DND-41 (cell line): ENCODE measurements around the gene EXOSC7.

Experiments used
- ATAC-seq: fragments of 200-7000 bp; cut with Tn5 transposase; 3 replicates; pipeline ENCODE4 v1.9.1; 2021; ENCODE audit warnings: low read depth; ENCODE audit not compliant: insufficient read depth
- DNase-seq: peaks from one replicate; pipeline ENCODE4 v3.0.0-alpha.2; 2020
- H2AFZ ChIP-seq: 2 replicates; pipeline ENCODE4 v1.6.0; 2012; ENCODE audit warnings: low read depth, low read length
- H3K27ac ChIP-seq: 2 replicates; pipeline ENCODE4 v1.5.1; 2012; ENCODE audit warnings: low read length, inconsistent platforms
- H3K27me3 ChIP-seq: fragments of 200-600 bp; sonication (generic); 2 replicates; pipeline ENCODE4 v1.6.0; 2012; ENCODE audit warnings: low read length, mild to moderate bottlenecking, inconsistent platforms; ENCODE audit not compliant: insufficient read depth, poor library complexity
- H3K36me3 ChIP-seq: 2 replicates; pipeline ENCODE4 v1.5.1; 2012; ENCODE audit warnings: low read length, inconsistent platforms; ENCODE audit not compliant: insufficient read depth
- H3K4me1 ChIP-seq: 2 replicates; pipeline ENCODE4 v1.5.1; 2012; ENCODE audit warnings: mild to moderate bottlenecking, low read length; ENCODE audit not compliant: insufficient read depth
- H3K4me2 ChIP-seq: 2 replicates; pipeline ENCODE4 v1.6.0; 2012; ENCODE audit warnings: mild to moderate bottlenecking, moderate library complexity, low read length, inconsistent platforms; ENCODE audit not compliant: insufficient read depth
- H3K4me3 ChIP-seq, 2 experiments: fragments of 200-600 bp in 1 of 2; shearing (Covaris generic) in 1 of 2; 2 replicates each; pipeline ENCODE4 v1.5.1; 2012 to 2016; ENCODE audit warnings: inconsistent platforms in 2 of 2, low read length in 2 of 2, mild to moderate bottlenecking in 2 of 2, low read depth in 1 of 2, moderate library complexity in 1 of 2
- H3K79me2 ChIP-seq: 2 replicates; pipeline ENCODE4 v1.6.0; 2012; ENCODE audit warnings: low read length, inconsistent platforms; ENCODE audit not compliant: insufficient read depth
- H3K9ac ChIP-seq: 2 replicates; pipeline ENCODE4 v1.6.0; 2012; ENCODE audit warnings: low read depth, mild to moderate bottlenecking, inconsistent platforms, low read length, moderate library complexity
- H3K9me3 ChIP-seq: 2 replicates; pipeline ENCODE4 v1.5.1; 2012; ENCODE audit warnings: low read length, moderate library complexity, mild to moderate bottlenecking, inconsistent platforms; ENCODE audit not compliant: insufficient read depth, severe bottlenecking
- H4K20me1 ChIP-seq: 2 replicates; pipeline ENCODE4 v1.6.0; 2012; ENCODE audit warnings: low read length; ENCODE audit not compliant: insufficient read depth
- CTCF ChIP-seq: IDR thresholded peaks from 2 replicates; pipeline ENCODE4 v1.5.1; 2012; ENCODE audit warnings: borderline replicate concordance, low read length, moderate library complexity, mild to moderate bottlenecking; ENCODE audit not compliant: poor library complexity, severe bottlenecking; ENCODE audit errors: extremely low read depth
- EZH2 ChIP-seq: IDR thresholded peaks from 3 replicates; pipeline ENCODE4 v1.6.1; 2012; ENCODE audit warnings: borderline replicate concordance, low read depth, mild to moderate bottlenecking, moderate library complexity, low read length, inconsistent platforms; ENCODE audit not compliant: severe bottlenecking

Gene EXOSC7

GRCh38 chr3:45055032-45055410 is 79.0 kb downstream of the EXOSC7 start:
- Histone ChIP-seq H3K27ac (no peak overlapping the region), H3K4me3 (no peak overlapping the region)

GRCh38 chr3:45055411-45056143 is 79.5 kb downstream of the EXOSC7 start:
- ATAC-seq (peak; percentile 85), DNase-seq (peak; percentile 55)
- TF ChIP-seq EZH2 (no peak), CTCF (peak; percentile 68)
- no peak overlapping the region for H3K4me2 ChIP-seq
- H3K9me3 ChIP-seq: no peaks in the 10 kb centered on the region
- H3K9ac ChIP-seq: no peak overlapping the region
- no peaks in the 10 kb centered on the region for H3K36me3 ChIP-seq
- H3K27me3 ChIP-seq: no peaks in the 10 kb centered on the region
- H3K4me1 ChIP-seq: no peaks in the 10 kb centered on the region
- H3K27ac ChIP-seq: no peak overlapping the region
- H2AFZ ChIP-seq: no peak overlapping the region
- no peaks in the 10 kb centered on the region for H3K79me2 ChIP-seq
- H3K4me3 ChIP-seq: no peak overlapping the region
- no peaks in the 10 kb centered on the region for H4K20me1 ChIP-seq

More at GRCh38 chr3:45055032-45055410, 79.0 kb downstream of the EXOSC7 start:
- Histone ChIP-seq H3K4me1 (no peaks in the 10 kb centered on the region), H3K79me2 (no peaks in the 10 kb centered on the region), H3K9ac (no peak overlapping the region), H3K27me3 (no peaks in the 10 kb centered on the region), H3K4me2 (no peak overlapping the region), H2AFZ (no peak overlapping the region), H4K20me1 (no peaks in the 10 kb centered on the region), H3K9me3 (no peaks in the 10 kb centered on the region), H3K36me3 (no peaks in the 10 kb centered on the region)
- DNase-seq (no peak), ATAC-seq (no peak)
- TF ChIP-seq CTCF (no peak), EZH2 (no peak)

- H3K27ac ChIP-seq: no peak overlapping the region
- DNase-seq: no peak
- H2AFZ ChIP-seq: no peak overlapping the region
- ATAC-seq: no peak
- no peak overlapping the region for H3K4me3 ChIP-seq
- no peak overlapping the region for H3K9ac ChIP-seq
- H3K36me3 ChIP-seq: no peaks in the 10 kb centered on the region
- H3K4me1 ChIP-seq: no peaks in the 10 kb centered on the region
- H3K79me2 ChIP-seq: no peaks in the 10 kb centered on the region
- TF ChIP-seq EZH2: no peak
- no peak for TF ChIP-seq CTCF
- H3K27me3 ChIP-seq: no peaks in the 10 kb centered on the region
- H3K4me2 ChIP-seq: no peak overlapping the region
- H4K20me1 ChIP-seq: no peaks in the 10 kb centered on the region
- H3K9me3 ChIP-seq: no peaks in the 10 kb centered on the region
Measured at GRCh38 chr3:45056608-45057301, 80.7 kb downstream of the EXOSC7 start.
